ENCODE results near the gene KIAA1217. TPM values are rescaled to one million over a fixed set of nuclear protein-coding genes. Genes with fewer than 3 reads are reported as not detected.

The KIAA1217 gene
- total RNA-seq, 4 donors from 2014 or later = 10.1 to 15.9 (median 12.5) TPM

- 67% methylated on average over 9 of the region's 9 CpGs for WGBS
- no peak for DNase-seq (ENCODE audit: extremely low spot score)
- Histone ChIP-seq H3K9me3 (no peaks in the 10 kb centered on the region), H3K36me3 (no peaks in the 10 kb centered on the region), H3K27me3 (no peaks in the 10 kb centered on the region), H3K4me3 (no peak overlapping the region), H3K27ac (replicated peaks in 1 of 4) (peak overlapping the region; percentile 20 to 44 (median 33)), H3K4me1 (peaks cover 18 to 37% (median 34%) of the 10 kb centered on the region in 4 donors)
- intact Hi-C loops (cut with DNase I) = no loop called here
- no peak for TF ChIP-seq CTCF (IDR thresholded peaks at IDR 0.05)
- TF ChIP-seq POLR2A (IDR thresholded peaks at IDR 0.05; ENCODE audit: low read depth) = no peak
- no peak for TF ChIP-seq POLR2AphosphoS5 (IDR thresholded peaks at IDR 0.05)
Observed at GRCh38 chr10:24463611-24464426, 254.9 kb downstream of the KIAA1217 start.

GRCh38 chr10:24465124-24465874 is 256.4 kb downstream of the KIAA1217 start:
- no peak for DNase-seq (ENCODE audit: extremely low spot score)
- intact Hi-C loops (cut with DNase I) = no loop called here
- Histone ChIP-seq H3K36me3 (no peaks in the 10 kb centered on the region), H3K9me3 (no peaks in the 10 kb centered on the region), H3K27ac (replicated peaks in 1 of 4) (peak overlapping the region in 1 of 4 donors; percentile 20), H3K27me3 (no peaks in the 10 kb centered on the region), H3K4me1 (peaks cover 18 to 37% (median 34%) of the 10 kb centered on the region in 4 donors), H3K4me3 (no peak overlapping the region)
- WGBS = 92% methylated on average over 14 of the region's 14 CpGs
- no peak for TF ChIP-seq CTCF (IDR thresholded peaks at IDR 0.05)
- TF ChIP-seq POLR2AphosphoS5 (IDR thresholded peaks at IDR 0.05) = no peak
- no peak for TF ChIP-seq EP300 (IDR thresholded peaks at IDR 0.05)
- no peak for TF ChIP-seq POLR2A (IDR thresholded peaks at IDR 0.05; ENCODE audit: low read depth)

GRCh38 chr10:24465891-24466818 is 257.2 kb downstream of the KIAA1217 start:
- WGBS = 87% methylated on average over 16 of the region's 16 CpGs
- intact Hi-C loops (cut with DNase I) = no loop called here
- H3K4me3 ChIP-seq = no peak overlapping the region
- no peak overlapping the region for H3K27ac ChIP-seq (replicated peaks in 1 of 4)
- H3K4me1 ChIP-seq = peaks cover 18 to 37% (median 34%) of the 10 kb centered on the region in 4 donors
- no peaks in the 10 kb centered on the region for H3K36me3 ChIP-seq
- H3K27me3 ChIP-seq = no peaks in the 10 kb centered on the region
- DNase-seq (ENCODE audit: extremely low spot score) = no peak
- no peaks in the 10 kb centered on the region for H3K9me3 ChIP-seq
- TF ChIP-seq POLR2A (IDR thresholded peaks at IDR 0.05; ENCODE audit: low read depth) = no peak
- TF ChIP-seq POLR2AphosphoS5 (IDR thresholded peaks at IDR 0.05) = no peak
- no peak for TF ChIP-seq CTCF (IDR thresholded peaks at IDR 0.05)
- TF ChIP-seq EP300 (IDR thresholded peaks at IDR 0.05) = no peak

GRCh38 chr10:24467136-24467535 is 258.2 kb downstream of the KIAA1217 start:
- Histone ChIP-seq H3K9me3 (no peaks in the 10 kb centered on the region), H3K27me3 (no peaks in the 10 kb centered on the region), H3K27ac (replicated peaks in 1 of 4) (no peak overlapping the region), H3K4me1 (peaks cover 18 to 36% (median 33%) of the 10 kb centered on the region in 4 donors), H3K4me3 (no peak overlapping the region), H3K36me3 (peaks cover 0 to 2% (median 0%) of the 10 kb centered on the region in 4 donors)
- intact Hi-C loops (cut with DNase I) = no loop called here
- TF ChIP-seq POLR2AphosphoS5 (IDR thresholded peaks at IDR 0.05) (no peak), EP300 (IDR thresholded peaks at IDR 0.05) (no peak), POLR2A (IDR thresholded peaks at IDR 0.05; ENCODE audit: low read depth) (no peak)
- no peak for DNase-seq (ENCODE audit: extremely low spot score)
- 81% methylated on average over 1 of the region's 1 CpG for WGBS

Measured in esophagus muscularis mucosa (tissue), 4 donors.